Ramos (cell line): ENCODE results near the gene NTRK2.

Experiments
- in situ Hi-C: fragments of 300-500 bp; cut with MboI; formaldehyde crosslinking; loops from one replicate; pipeline ENCODE4 v1.14.3; 2022; ENCODE audit warnings: low sequenced_read_pairs; ENCODE audit not compliant: unreplicated experiment

The NTRK2 gene

DNA sequence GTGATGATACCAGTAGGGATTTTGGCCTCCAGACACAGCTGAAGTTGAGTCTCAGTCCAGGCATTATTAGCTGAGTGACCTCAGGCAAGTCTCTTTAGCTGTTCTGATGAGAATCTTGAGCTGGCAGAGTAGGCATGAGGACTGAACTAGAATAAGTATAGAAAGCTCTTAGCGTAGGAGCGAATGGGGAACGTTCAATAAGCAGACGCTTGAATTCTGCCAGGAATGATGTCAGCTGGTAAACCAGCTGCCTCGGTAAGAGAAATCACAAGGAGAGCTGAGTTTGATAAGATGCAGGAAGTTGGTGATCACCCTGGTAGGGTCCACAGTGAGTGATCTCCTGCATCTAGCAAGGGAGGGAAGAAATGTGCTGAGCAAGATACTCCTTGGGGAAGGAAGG, 280.4 kb downstream of the NTRK2 start:
- in situ Hi-C loops: no loop called here

DNA sequence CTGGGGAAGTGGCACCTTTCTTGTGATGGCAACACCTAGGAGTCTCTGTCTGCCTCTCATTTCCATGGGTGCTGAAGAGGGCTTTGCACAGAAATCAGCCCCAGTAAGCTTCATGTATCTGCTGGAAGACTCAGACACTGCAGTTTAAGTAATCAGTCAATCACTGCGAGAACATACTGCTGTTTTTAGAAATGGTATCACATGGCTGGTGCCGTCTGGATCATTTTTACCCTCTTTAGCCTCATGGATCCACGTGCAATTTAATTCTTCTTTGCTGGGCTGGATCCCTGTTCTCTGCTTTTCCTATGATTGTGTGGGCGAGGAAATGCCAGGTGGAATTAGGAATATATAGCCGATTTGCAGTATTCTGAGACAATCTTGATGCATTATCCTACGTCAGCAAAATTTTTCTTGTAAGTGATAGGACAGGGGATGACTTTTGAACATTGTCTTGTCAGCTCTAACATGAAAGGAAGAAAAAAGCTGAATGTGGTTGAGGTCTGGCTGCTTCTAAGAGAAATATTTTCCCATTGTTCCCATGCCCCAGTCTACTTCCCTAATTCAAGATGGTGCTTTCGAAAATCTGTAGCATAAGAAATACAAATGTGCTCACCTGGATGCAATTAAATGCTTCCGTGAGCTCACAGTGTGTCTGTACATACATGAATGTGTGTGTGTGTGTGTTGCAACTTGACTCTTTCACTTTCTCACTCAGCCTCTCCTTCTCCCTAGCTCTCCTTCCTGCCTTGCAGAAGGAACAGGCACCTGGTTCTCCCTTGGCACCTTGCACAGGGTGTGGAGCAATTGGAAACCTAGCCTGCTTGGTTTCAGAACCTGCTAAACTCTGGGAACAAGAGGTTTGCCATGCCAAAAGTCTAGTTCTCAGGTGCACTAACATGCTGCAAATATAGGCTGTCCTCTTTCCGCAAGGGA, 281.6 kb downstream of the NTRK2 start:
- in situ Hi-C loops: no loop called here

DNA sequence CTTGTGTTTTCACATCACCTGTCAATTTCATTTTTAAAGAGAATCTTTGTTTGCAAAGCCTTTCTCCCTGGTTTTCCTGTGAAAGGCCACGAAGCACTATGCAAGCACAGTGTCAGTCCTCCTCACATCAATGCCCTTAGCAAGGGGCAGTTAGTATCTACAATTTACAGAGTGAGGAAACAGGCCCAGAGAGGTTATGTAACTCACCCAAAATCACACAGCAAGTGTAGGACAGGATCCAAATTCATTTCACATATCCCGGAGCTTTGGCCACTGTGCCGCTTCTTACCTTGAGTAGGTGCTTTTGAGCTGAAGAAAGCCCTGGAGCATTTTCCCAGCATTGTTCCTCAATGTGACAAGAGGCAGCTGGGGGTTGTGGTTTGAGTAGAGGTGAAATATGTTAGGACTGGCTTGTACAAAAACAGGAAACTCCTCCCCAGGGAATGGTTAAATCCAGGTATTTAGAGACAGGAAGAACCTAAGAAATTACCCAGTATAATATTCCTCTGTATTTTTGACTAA, 283.8 kb downstream of the NTRK2 start:
- in situ Hi-C loops: no loop called here

DNA sequence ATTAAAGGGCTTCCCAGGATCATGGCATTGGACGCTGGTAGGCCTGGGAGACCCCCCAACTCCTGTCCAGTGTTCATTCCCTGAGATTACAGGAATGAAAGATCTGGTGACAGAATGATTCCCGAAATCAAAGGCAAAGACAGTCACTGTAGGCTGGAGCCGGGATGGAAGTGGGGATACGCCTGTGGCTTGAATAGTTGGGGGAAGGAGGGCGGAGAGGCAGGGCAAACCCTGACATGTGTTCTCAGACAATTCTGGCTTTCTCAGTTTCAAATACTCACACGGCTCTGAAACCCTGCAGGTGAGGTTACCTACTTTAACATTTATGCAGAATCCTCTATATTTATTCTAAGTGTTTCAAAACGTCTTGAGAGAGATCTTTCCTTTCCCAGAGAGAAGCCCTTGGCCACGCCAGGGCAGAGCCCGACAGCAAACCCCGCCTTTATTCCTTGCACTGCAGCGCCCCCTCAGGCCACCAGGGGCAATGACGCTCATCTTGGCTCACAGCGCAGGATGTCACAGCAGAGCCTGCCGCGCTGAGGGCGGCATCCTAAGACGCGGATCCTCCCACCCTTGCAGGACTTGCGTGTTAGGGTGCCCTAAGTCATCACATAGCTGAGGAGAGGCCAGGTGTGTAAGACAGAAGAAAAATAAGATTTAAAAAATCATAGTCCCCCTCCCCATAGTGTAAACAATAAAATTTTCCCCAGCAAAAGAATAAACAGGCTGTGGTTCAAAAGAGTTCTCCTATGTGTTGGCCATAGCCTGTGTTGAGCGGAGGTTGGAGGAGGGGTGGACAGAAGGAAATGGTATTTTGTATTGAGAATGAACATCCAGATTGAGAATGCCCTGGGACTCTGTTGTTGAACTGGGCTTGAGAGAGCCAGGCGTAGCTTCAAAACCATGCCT, 284.5 kb downstream of the NTRK2 start:
- in situ Hi-C loops: no loop called here

DNA sequence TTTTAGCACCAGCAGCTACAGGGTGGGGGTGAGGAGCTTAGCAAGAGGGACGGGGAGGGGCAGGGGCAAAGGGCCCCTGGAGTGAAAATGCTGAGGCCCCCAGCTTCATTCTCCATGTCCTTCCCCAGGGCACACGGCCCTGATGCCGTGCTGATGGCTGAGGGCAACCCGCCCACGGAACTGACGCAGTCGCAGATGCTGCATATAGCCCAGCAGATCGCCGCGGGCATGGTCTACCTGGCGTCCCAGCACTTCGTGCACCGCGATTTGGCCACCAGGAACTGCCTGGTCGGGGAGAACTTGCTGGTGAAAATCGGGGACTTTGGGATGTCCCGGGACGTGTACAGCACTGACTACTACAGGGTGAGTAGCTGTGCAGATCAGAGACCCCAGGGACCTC, 285.6 kb downstream of the NTRK2 start:
- in situ Hi-C loops: no loop called here

DNA sequence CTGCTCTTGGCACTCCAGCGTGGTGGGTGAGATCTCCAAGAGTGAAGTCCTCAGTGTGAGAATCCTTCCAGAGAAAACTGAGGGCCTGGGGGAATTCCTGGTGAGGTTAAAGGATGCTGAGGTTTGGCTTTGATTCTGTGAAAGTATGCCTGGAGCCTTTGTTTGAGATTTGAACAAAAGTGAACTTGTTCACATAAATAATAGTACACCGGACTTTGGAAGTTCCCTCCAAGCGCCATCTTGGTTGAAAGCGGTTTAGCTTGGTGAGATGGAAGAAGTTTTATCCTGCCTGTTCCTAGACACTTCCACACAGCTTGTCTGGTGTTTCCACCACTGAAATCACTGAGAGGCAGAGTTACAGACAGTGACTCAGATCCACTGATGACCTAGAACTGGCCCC, 286.4 kb downstream of the NTRK2 start:
- in situ Hi-C loops: no loop called here

DNA sequence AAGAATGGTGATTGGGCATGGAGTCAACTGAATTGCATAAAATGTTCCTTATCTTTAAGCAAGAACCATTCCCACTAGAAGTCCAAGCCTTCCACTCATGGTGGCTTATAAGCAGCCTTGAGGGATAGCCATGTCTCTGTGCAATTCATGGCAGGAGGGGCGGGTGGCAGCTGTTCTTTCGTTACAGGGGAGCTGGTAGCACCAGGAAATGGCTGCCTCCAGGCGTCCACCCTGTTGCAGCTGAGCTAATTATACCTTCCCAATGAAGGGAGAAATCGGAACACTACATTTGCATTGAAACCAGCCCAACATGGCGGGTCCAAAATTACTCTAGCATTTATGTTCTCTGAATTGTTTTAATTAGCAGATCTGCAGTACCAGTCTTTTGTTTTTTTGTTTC, 289.8 kb downstream of the NTRK2 start:
- in situ Hi-C loops: no loop called here

DNA sequence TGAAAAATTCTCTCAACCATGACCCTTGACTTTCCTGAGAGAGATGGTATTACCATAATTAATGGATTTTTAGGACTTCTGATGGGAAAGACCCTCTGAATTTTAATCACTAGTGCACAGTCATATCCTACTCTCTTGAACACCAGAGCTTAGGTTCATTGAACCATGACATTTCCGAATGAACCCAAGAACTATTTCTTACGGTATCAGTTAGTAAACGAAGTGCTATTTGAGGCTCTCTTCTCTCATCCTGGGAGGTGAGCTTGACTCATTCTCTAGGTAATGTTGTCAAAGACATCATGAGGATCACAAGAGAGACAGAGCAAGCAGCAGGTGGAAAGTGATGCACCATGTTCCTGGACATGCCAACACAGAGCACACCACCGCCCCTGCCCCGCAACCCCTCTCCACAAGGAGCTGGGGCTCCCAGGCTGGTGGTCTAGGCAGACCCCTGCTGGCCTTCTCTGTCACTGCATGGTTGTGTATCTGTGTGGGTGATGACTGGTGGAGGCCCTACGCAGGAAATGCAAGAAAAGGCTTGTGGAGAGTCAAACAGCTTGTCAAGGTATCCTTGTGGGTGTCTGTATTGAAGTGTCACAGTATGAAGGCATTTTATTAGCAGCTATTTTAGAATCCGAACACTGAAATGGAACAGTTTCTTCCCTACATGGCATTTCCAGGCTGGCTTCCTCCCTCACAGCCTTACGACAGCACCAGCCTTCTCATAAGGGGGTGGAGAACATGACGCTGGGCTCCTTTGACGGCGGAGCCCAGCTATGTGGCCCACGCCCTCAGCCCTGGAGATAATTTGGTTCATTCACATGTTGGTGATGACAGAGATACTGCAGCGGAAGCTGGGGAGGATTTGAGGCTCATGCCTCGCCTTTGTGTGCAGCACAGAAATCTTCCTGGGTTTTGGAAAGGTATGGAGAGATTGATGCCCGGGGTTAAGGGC, 297.6 kb downstream of the NTRK2 start:
- in situ Hi-C loops: no loop called here

DNA sequence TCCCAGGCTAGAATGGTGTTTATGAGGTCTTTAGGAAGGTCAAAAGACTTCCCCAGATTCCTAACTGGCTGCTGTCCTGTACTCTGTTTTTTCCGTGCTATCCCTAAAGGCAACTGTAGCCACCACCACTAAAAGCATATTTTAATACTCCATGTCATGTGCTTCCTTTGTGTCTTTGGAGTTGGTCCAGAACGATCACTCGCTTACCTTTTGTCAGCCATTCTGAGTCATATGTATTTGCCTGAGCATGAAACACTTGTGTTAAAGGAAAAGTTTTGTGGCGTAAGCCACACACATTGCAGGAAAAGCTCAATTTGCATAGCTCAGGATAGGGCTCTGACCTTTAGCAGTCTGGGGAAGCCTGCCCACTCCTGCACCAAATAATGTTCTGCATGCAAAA, 299.6 kb downstream of the NTRK2 start:
- in situ Hi-C loops: no loop called here

DNA sequence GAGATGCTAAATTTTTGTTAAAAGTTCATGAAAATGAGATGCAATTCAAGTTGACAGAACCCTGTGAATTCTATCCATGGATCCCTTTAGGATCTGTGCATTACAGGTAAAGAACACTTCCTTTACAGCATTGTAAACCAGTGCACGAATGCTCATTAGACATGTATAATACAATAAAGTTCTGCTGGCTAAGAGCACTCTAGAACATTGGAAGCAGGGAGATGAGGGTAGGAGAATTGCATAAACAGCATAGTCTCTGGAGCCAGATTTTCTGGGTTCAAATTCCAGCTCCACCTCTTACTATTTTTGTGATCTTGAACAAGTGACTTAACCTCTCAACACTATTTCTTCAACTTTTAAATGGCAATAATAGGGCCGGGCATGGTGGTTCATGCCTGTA, 300.2 kb downstream of the NTRK2 start:
- in situ Hi-C loops: no loop called here

DNA sequence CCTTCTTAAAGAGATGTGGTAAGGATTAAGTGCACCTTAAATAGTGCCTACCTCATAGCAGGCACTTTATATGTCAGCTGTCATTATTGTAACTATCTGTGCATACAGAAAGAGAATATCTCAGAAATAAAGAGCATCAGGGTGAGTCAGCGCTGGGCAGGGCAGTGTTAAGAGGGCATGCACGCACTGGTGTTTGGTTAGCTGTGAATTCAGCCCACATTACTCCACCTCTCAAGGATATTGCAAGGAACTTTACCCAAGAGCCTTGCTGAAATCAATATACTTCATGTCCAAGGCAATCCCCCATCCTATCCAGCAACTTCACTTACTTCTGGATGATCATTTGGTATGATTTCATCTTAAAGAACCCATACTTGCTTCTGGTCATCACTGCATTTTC, 300.9 kb downstream of the NTRK2 start:
- in situ Hi-C loops: no loop called here

DNA sequence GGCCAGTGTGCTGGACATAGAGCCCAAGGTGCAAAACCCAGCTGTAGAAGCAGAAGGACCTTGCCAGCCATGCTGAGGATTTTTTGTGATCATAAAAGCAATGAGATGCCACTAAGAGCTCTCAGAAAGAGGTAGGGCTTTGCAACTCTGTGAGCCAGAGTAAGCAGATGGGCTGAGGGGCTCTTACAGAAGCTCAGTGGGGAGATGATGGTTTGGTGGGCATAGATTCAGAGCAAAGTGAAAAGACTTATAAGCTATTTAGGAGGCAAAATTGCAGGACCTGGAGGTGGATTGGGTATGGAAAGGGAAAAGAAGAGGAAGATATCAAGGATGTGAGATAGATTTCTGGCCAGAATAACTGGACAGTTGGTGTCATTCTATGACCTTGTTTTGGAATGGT, 302.0 kb downstream of the NTRK2 start:
- in situ Hi-C loops: no loop called here

DNA sequence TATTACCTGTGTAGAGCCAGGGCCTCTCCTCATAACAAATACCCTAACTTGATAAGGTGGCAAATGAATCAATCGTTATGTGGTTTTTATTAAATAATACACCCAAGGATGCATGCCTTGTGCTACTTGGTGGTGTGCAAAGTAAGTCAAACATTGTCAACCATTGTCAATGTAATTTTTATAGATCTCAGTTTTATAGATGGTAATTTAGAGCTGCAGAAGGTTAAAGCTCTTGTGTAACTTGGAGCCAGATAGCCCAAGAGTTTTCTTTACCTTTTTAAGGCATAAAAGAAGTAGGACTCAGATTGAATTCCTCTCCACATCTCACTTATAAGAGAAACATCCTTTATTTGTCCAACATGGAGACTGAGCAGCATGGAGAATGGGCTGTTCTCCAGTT, 304.7 kb downstream of the NTRK2 start:
- in situ Hi-C loops: no loop called here

DNA sequence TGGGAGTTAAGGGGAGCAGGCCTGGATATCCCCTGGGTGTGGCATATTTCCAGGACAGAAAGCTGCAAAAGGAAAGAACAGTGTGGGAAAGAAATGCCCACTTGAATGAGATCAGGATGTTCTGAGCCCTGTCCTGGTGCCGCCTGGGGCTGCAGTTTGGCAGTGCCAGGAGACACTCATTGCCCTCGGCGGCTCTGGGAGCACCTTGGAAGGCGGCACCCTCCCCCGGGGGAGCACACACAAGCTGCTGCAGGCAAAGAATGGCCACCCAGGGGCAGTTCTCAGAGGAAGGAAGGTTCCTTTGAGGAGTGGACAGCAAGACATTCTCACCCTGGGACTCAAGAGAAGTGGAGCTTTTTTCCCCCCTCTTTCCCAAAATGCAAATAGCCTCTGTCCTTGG, 305.3 kb downstream of the NTRK2 start:
- in situ Hi-C loops: no loop called here

DNA sequence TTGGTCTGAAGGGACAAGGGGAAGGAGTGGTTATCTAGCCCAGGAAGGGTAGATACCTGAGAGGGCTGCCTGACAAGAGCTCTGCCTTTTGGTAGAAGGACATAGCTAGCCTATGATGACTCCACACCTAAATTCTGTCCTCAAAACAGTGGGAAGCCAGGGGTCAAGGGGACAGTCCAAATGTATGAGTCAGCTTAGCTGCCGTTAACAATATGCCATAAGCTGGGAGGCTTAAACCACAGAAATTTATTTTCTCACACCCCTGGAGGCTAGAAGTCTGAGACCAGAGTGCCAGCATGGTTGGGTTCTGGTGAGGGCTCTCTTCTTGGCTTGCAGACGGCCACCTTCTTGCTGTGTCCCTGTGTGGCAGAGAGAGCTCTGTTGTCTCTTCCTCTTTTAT, 306.4 kb downstream of the NTRK2 start:
- in situ Hi-C loops: no loop called here

DNA sequence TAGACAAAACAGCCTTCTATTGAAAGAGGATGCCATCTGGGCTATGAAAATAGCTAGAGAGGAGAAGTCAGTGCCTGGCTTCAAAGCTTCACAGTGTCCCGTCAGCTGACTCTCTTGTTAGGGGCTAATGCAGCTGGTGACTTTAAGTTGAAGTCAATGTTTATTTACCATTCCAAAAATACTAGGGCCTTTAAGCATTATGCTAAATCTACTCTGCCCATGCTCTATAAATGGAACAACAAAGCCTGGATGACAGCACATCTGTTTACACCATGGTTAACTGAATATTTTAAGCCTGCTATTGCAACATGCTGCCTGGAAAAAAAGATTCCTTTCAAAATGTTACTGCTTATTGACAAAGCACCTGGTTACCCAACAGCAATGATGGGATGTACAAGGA, 309.1 kb downstream of the NTRK2 start:
- in situ Hi-C loops: no loop called here

DNA sequence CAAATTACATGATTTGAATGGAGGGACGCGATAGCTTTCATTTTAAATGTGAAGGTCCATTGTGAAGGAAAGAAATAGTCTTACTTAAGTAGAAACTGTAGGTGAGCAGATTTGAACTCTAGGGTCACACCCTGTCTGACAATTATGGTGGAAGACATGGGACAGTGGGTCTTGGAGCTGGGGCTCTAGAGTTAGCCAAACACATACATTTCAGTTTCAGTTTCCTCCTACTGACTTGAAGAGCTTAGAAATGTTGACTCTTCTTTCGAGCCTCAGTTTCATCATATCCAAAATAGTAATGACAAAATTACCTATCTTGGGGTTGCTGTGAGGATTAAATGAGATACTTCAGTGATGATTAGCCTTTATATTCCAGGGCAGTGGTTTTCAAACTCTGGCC, 314.2 kb downstream of the NTRK2 start:
- in situ Hi-C loops: no loop called here

DNA sequence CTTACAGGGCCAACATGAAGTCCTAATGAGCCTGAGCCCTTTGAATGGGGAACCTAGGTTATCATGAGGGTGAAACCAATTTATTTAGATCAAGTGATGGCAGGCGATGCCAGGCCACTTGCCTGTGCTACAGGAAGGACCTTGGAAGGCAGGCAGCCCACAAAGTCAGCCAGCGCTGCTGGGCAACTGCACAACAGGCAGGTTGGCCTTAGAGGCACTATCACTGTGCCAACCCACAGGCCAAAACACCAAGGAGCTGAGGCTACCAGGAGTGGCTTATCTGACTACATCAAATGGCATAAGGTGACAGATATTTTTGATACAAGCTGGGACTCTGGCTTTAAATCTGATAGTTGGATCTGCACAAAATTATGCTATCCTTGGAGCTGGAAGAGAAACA, 319.1 kb downstream of the NTRK2 start:
- in situ Hi-C loops: no loop called here

DNA sequence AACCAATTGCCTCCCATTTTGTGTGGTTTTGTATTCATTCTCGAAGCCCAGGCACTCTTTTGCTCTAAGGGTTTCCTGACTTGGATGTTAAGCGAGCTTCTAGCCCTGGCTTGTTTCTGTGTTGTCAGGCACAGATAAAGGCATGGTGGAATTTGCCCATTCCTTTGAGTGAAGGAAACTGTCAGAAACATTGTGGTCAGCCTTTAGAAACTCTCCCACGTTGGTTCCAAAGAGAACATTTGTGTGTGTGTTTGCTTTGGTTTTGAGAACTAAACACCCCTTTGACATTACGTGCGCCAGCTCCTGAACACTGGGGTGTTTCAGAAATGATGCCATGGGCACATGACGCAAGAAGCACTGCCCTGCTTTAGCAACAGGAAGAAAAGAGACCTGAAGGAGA, 320.9 kb downstream of the NTRK2 start:
- in situ Hi-C loops: no loop called here
